HCT116 (cell line): ENCODE data around the gene HOMER2. TPM values are rescaled to one million over a fixed set of nuclear protein-coding genes. Genes with fewer than 3 reads are reported as not detected.

Experiments used
- ATAC-seq: fragments of 200-7000 bp; cut with Tn5 transposase; 2 replicates; pipeline ENCODE4 v1.9.1; 2020; ENCODE audit warnings: mild to moderate bottlenecking, moderate library complexity
- BruUV-seq: library from RNA; stranded (reverse); fragments of 400-500 nt; replicated peaks from 2 replicates; lab custom pipeline; 2021; lab: Mats Ljungman, UMichigan
- CTCF ChIA-PET: fragments of 300-600 bp; sonication (Branson Sonifier 250); formaldehyde crosslinking; loops from one replicate; lab custom pipeline; 2021; ENCODE audit warnings: antibody characterized with exemption; lab: Charles Lee
- POLR2A ChIA-PET: fragments of 300-600, 350-600 bp; sonication (Branson Sonifier 250); formaldehyde crosslinking; loops from one replicate; lab custom pipeline; 2021; ENCODE audit warnings: antibody characterized with exemption; lab: Charles Lee
- RAD21 ChIA-PET, 2 experiments: fragments of 300-600 bp; sonication (Branson Sonifier 250); formaldehyde crosslinking; loops; one replicate each; lab custom pipeline; 2023; ENCODE audit warnings: low total read pairs in 2 of 2; ENCODE audit not compliant: uncharacterized antibody in 2 of 2, unreplicated experiment in 2 of 2, low non-redundant PET in 1 of 2; lab: Charles Lee
- DNase-seq: peaks from one replicate; pipeline ENCODE4 v3.0.0-alpha.2; 2010; ENCODE audit warnings: low read depth, low spot score
- H2AFZ ChIP-seq: fragments of 200-600 bp; shearing (Covaris generic), sonication (generic); 2 replicates; pipeline ENCODE4 v1.6.1; 2017; ENCODE audit warnings: low read depth, mixed run types, mixed read lengths, antibody characterized with exemption, low read length; ENCODE audit not compliant: poor library complexity, severe bottlenecking
- H3K27ac ChIP-seq: 2 replicates; pipeline ENCODE4 v1.5.1; 2012; ENCODE audit warnings: low read depth, low read length
- H3K27me3 ChIP-seq: fragments of 200-600 bp; sonication (generic); 2 replicates; pipeline ENCODE4 v1.6.1; 2016; ENCODE audit warnings: mixed run types, low read length, mixed read lengths; ENCODE audit not compliant: insufficient read depth
- H3K36me3 ChIP-seq, 2 experiments: fragments of 200-500 bp in 1 of 2; fragments of 200-600 bp in 1 of 2; sonication (Bioruptor generic) in 1 of 2; sonication (generic) in 1 of 2; 2 replicates each; pipeline versions ENCODE4 v1.5.1 to v1.6.1; 2014 to 2016; ENCODE audit warnings: low read length in 2 of 2, inconsistent platforms in 1 of 2, mixed read lengths in 1 of 2, mixed run types in 1 of 2; ENCODE audit not compliant: insufficient read depth in 2 of 2, control insufficient read depth in 1 of 2
- H3K4me1 ChIP-seq, 2 experiments: fragments of 200-600 bp in 1 of 2; sonication (generic) in 1 of 2; 2 replicates each; pipeline versions ENCODE4 v1.5.1 to v1.6.1; 2012 to 2017; ENCODE audit warnings: low read length in 2 of 2, inconsistent platforms in 1 of 2, mild to moderate bottlenecking in 1 of 2, mixed read lengths in 1 of 2, mixed run types in 1 of 2, moderate library complexity in 1 of 2; ENCODE audit not compliant: insufficient read depth in 2 of 2, control insufficient read depth in 1 of 2
- H3K4me2 ChIP-seq: fragments of 200-600 bp; sonication (generic); 2 replicates; pipeline ENCODE4 v1.6.1; 2017; ENCODE audit warnings: mixed run types, low read length, mixed read lengths
- H3K4me3 ChIP-seq, 2 experiments: fragments of 200-600 bp in 1 of 2; sonication (generic) in 1 of 2; replicated peaks in 1 of 2; 2 replicates each; pipeline ENCODE4 v1.5.1; 2011 to 2016; ENCODE audit warnings: low read length in 2 of 2, control low read depth in 1 of 2, low read depth in 1 of 2, mild to moderate bottlenecking in 1 of 2, mixed read lengths in 1 of 2, mixed run types in 1 of 2
- H3K79me2 ChIP-seq: fragments of 200-600 bp; sonication (generic); 2 replicates; pipeline ENCODE4 v1.6.1; 2017; ENCODE audit warnings: mild to moderate bottlenecking, mixed run types, low read length, moderate library complexity, mixed read lengths; ENCODE audit not compliant: insufficient read depth
- H3K9ac ChIP-seq: fragments of 200-600 bp; sonication (generic); 2 replicates; pipeline ENCODE4 v1.6.1; 2016; ENCODE audit warnings: low read length, mixed read lengths
- H3K9me2 ChIP-seq: fragments of 200-600 bp; sonication (generic), shearing (Covaris generic); 2 replicates; pipeline ENCODE4 v1.6.1; 2017; ENCODE audit warnings: mixed run types, mild to moderate bottlenecking, moderate library complexity; ENCODE audit not compliant: insufficient read depth
- H3K9me3 ChIP-seq, 2 experiments: fragments of 200-500 bp in 1 of 2; fragments of 200-600 bp in 1 of 2; sonication (Bioruptor generic) in 1 of 2; sonication (generic) in 1 of 2; 2 replicates each; pipeline ENCODE4 v1.6.1; 2014 to 2017; ENCODE audit warnings: low read length in 2 of 2, mixed read lengths in 2 of 2, inconsistent platforms in 1 of 2, low read depth in 1 of 2, mild to moderate bottlenecking in 1 of 2, mixed run types in 1 of 2, moderate library complexity in 1 of 2; ENCODE audit not compliant: control insufficient read depth in 1 of 2, insufficient read depth in 1 of 2
- H4K20me1 ChIP-seq: fragments of 200-600 bp; sonication (generic), shearing (Covaris generic); 2 replicates; pipeline ENCODE4 v1.6.1; 2017; ENCODE audit warnings: mixed run types, mild to moderate bottlenecking, moderate library complexity; ENCODE audit not compliant: insufficient read depth
- CBX3 ChIP-seq: IDR thresholded peaks from 2 replicates; pipeline ENCODE4 v1.6.1; 2012; ENCODE audit warnings: low read depth
- JUND ChIP-seq: IDR thresholded peaks from 2 replicates; pipeline ENCODE4 v1.6.1; 2012
- RAD21 ChIP-seq: IDR thresholded peaks from 2 replicates; pipeline ENCODE4 v1.6.1; 2012; ENCODE audit warnings: low read depth, mild to moderate bottlenecking
- intact Hi-C: fragments of 100-400 bp; cut with micrococcal nuclease; formaldehyde crosslinking; loops from 2 replicates; pipeline ENCODE4 v1.10.0; 2022
- total RNA-seq: library from RNA; stranded (reverse); gene quantifications from one replicate; pipeline ENCODE4 v1.2.1, GENCODE V29; 2021; ENCODE audit not compliant: unreplicated experiment
- TF ChIP-seq, protein P1 (sequence below): IDR thresholded peaks from 2 replicates; pipeline ENCODE4 v1.6.1; 2012; ENCODE audit warnings: low read depth

The HOMER2 gene
- total RNA-seq, 1 experiment from 2014 or later: 3.9 TPM

DNA sequence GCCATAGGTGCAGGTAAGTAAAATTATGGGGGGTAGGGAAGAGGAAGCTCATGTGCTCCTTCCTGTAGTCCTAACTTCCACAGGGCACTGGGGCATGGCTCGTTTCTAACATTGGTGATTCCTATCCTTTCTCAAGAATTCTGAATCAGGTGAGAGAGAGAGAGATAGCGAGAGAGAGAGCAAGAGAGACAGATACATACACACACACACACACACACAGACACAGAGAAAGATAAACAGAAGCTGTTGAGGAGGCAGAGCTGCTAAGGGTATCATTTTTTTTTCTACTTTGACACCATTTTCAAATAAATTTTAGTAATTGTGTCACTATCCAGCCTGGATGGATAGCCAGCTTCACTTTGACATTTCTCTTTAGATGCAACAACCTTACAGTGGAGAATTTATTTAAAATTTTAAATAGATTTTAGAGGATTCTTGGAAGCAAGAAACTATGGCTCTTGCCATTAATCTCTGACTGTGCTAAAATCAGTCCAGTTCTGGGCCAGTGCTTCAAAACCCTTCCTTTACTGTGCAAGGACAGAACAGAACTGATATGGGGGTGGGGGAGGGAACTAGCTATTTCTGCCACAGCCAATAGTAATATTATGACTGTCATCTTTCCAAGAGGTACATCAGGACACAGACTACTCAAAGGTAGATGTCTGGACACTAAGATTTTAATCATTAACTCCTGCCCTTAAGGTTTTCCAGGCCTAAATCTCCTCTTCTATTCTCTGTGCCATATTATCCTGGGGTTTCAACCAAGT lies 18.9 kb upstream of the HOMER2 start:
- H3K79me2 ChIP-seq: no peaks in the 10 kb centered on the region
- ChIA-PET RAD21 (no interaction called here), POLR2A (no interaction called here), CTCF (no interaction called here)
- DNase-seq (no peak), ATAC-seq (no peak)
- H3K4me1 ChIP-seq: no peaks in the 10 kb centered on the region
- no TSS peak for BruUV-seq
- intact Hi-C loops: no loop called here
- no peak overlapping the region for H2AFZ ChIP-seq
- H3K9ac ChIP-seq: no peak overlapping the region
- TF ChIP-seq JUND: no peak
- TF ChIP-seq, protein P1, sequence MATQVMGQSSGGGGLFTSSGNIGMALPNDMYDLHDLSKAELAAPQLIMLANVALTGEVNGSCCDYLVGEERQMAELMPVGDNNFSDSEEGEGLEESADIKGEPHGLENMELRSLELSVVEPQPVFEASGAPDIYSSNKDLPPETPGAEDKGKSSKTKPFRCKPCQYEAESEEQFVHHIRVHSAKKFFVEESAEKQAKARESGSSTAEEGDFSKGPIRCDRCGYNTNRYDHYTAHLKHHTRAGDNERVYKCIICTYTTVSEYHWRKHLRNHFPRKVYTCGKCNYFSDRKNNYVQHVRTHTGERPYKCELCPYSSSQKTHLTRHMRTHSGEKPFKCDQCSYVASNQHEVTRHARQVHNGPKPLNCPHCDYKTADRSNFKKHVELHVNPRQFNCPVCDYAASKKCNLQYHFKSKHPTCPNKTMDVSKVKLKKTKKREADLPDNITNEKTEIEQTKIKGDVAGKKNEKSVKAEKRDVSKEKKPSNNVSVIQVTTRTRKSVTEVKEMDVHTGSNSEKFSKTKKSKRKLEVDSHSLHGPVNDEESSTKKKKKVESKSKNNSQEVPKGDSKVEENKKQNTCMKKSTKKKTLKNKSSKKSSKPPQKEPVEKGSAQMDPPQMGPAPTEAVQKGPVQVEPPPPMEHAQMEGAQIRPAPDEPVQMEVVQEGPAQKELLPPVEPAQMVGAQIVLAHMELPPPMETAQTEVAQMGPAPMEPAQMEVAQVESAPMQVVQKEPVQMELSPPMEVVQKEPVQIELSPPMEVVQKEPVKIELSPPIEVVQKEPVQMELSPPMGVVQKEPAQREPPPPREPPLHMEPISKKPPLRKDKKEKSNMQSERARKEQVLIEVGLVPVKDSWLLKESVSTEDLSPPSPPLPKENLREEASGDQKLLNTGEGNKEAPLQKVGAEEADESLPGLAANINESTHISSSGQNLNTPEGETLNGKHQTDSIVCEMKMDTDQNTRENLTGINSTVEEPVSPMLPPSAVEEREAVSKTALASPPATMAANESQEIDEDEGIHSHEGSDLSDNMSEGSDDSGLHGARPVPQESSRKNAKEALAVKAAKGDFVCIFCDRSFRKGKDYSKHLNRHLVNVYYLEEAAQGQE: no peak
- no peaks in the 10 kb centered on the region for H4K20me1 ChIP-seq
- no peaks in the 10 kb centered on the region for H3K9me3 ChIP-seq
- H3K9me2 ChIP-seq: no peaks in the 10 kb centered on the region
- no peaks in the 10 kb centered on the region for H3K36me3 ChIP-seq
- no peak overlapping the region for H3K4me3 ChIP-seq
- no peak overlapping the region for H3K4me2 ChIP-seq
- H3K27ac ChIP-seq: no peak overlapping the region
- H3K27me3 ChIP-seq: 0 out of 2 replicates have a peak, but pooled peaks cover 4% of the 10 kb centered on the region

DNA sequence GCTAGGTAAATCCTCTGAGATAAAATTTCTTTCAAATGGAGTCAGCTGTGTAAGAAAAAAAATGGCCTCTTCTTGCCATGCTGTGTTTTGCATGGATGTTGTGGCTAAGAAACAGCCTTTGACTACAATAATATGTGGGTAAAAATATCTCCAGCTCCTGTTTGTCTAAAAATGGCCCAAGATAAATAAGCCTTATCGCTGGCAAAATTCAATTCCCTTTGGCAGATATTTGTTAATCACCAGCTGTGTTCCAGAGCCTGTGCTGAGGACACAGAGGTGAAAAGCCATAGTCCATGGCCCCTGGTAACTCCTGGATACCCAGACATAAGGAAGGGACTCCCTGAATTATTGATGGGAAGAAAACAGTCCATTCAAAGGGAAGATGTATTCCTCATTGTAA lies 18.2 kb upstream of the HOMER2 start:
- ChIA-PET CTCF (no interaction called here), POLR2A (no interaction called here), RAD21 (no interaction called here)
- Histone ChIP-seq H3K9ac (no peak overlapping the region), H3K9me2 (no peaks in the 10 kb centered on the region), H3K27me3 (0 out of 2 replicates have a peak, but pooled peaks cover 4% of the 10 kb centered on the region), H3K9me3 (no peaks in the 10 kb centered on the region), H3K4me1 (no peaks in the 10 kb centered on the region), H3K4me3 (no peak overlapping the region), H3K4me2 (no peak overlapping the region), H3K36me3 (no peaks in the 10 kb centered on the region), H4K20me1 (no peaks in the 10 kb centered on the region), H3K27ac (no peak overlapping the region), H2AFZ (no peak overlapping the region), H3K79me2 (no peaks in the 10 kb centered on the region)
- no peak for ATAC-seq
- no TSS peak for BruUV-seq
- no peak for TF ChIP-seq RAD21
- TF ChIP-seq CBX3: no peak
- intact Hi-C loops: no loop called here
- DNase-seq: no peak
